ENCODE data around the gene TANGO6.

TANGO6 gene

GRCh38 chr16:69064764-69065313 is 221.5 kb downstream of the TANGO6 start:
- TF ChIP-seq POLR2A (IDR thresholded peaks at IDR 0.05; ENCODE audit: low read length) (no peak), GATA1 (IDR thresholded peaks at IDR 0.05; ENCODE audit: low read depth, low read length) (no peak)

GRCh38 chr16:69069504-69069903 is 226.2 kb downstream of the TANGO6 start:
- no peak for DNase-seq
- TF ChIP-seq GATA1 (IDR thresholded peaks at IDR 0.05; ENCODE audit: low read depth, low read length) (no peak), POLR2A (IDR thresholded peaks at IDR 0.05; ENCODE audit: low read length) (no peak)

More at GRCh38 chr16:69064764-69065313, 221.5 kb downstream of the TANGO6 start:
- DNase-seq, result no peak

GRCh38 chr16:69071036-69071435 is 227.7 kb downstream of the TANGO6 start:
- TF ChIP-seq POLR2A (IDR thresholded peaks at IDR 0.05; ENCODE audit: low read length), result no peak
- TF ChIP-seq GATA1 (IDR thresholded peaks at IDR 0.05; ENCODE audit: low read depth, low read length), result no peak
- no peak for DNase-seq

- no peak for TF ChIP-seq POLR2A (IDR thresholded peaks at IDR 0.05; ENCODE audit: low read length)
- TF ChIP-seq GATA1 (IDR thresholded peaks at IDR 0.05; ENCODE audit: low read depth, low read length), result no peak
- no peak for DNase-seq
Measured at GRCh38 chr16:69072640-69072974, 229.3 kb downstream of the TANGO6 start.

GRCh38 chr16:69073181-69073702 is 229.9 kb downstream of the TANGO6 start:
- TF ChIP-seq POLR2A (IDR thresholded peaks at IDR 0.05; ENCODE audit: low read length) (no peak), GATA1 (IDR thresholded peaks at IDR 0.05; ENCODE audit: low read depth, low read length) (no peak)
- no peak for DNase-seq

- TF ChIP-seq POLR2A (IDR thresholded peaks at IDR 0.05; ENCODE audit: low read length) (no peak), GATA1 (IDR thresholded peaks at IDR 0.05; ENCODE audit: low read depth, low read length) (no peak)
- DNase-seq, result no peak
Measured at GRCh38 chr16:69077251-69077650, 233.9 kb downstream of the TANGO6 start.

GRCh38 chr16:69078073-69078472 is 234.7 kb downstream of the TANGO6 start:
- TF ChIP-seq POLR2A (IDR thresholded peaks at IDR 0.05; ENCODE audit: low read length) (no peak), GATA1 (IDR thresholded peaks at IDR 0.05; ENCODE audit: low read depth, low read length) (no peak)
- DNase-seq, result no peak

- DNase-seq, result no peak
- TF ChIP-seq GATA1 (IDR thresholded peaks at IDR 0.05; ENCODE audit: low read depth, low read length) (no peak), POLR2A (IDR thresholded peaks at IDR 0.05; ENCODE audit: low read length) (no peak)
Measured at GRCh38 chr16:69079697-69080096, 236.4 kb downstream of the TANGO6 start.

- TF ChIP-seq POLR2A (IDR thresholded peaks at IDR 0.05; ENCODE audit: low read length) (no peak), GATA1 (IDR thresholded peaks at IDR 0.05; ENCODE audit: low read depth, low read length) (no peak)
- peak in 1 of 2 experiments; percentile 14 for DNase-seq
Measured at GRCh38 chr16:69083306-69083941, 240.1 kb downstream of the TANGO6 start.

GRCh38 chr16:69084289-69084688 is 241.0 kb downstream of the TANGO6 start:
- DNase-seq, result no peak
- TF ChIP-seq POLR2A (IDR thresholded peaks at IDR 0.05; ENCODE audit: low read length) (no peak), GATA1 (IDR thresholded peaks at IDR 0.05; ENCODE audit: low read depth, low read length) (no peak)

- no peak for TF ChIP-seq GATA1 (IDR thresholded peaks at IDR 0.05; ENCODE audit: low read depth, low read length)
- DNase-seq, result no peak
Measured at GRCh38 chr16:69085032-69085695, 241.8 kb downstream of the TANGO6 start.

- TF ChIP-seq POLR2A (IDR thresholded peaks at IDR 0.05; ENCODE audit: low read length), result no peak
- TF ChIP-seq GATA1 (IDR thresholded peaks at IDR 0.05; ENCODE audit: low read depth, low read length), result no peak
- DNase-seq, result no peak
Measured at GRCh38 chr16:69087161-69087581, 243.8 kb downstream of the TANGO6 start.

- no peak for TF ChIP-seq POLR2A (IDR thresholded peaks at IDR 0.05; ENCODE audit: low read length)
- TF ChIP-seq GATA1 (IDR thresholded peaks at IDR 0.05; ENCODE audit: low read depth, low read length), result no peak
- DNase-seq, result no peak
Measured at GRCh38 chr16:69088684-69089083, 245.4 kb downstream of the TANGO6 start.

- peak; percentile 65 to 82 for DNase-seq
- no peak for TF ChIP-seq GATA1 (IDR thresholded peaks at IDR 0.05; ENCODE audit: low read depth, low read length)
- no peak for TF ChIP-seq POLR2A (IDR thresholded peaks at IDR 0.05; ENCODE audit: low read length)
Measured at GRCh38 chr16:69089091-69089910, 246.0 kb downstream of the TANGO6 start.
